ENCODE results near the gene CCNY.
"Not testable (repeated sequence)": the region's sequence is repeated elsewhere in the genome, so short reads cannot be mapped to it uniquely, and the experiment has no call there.

CCNY gene

DNA sequence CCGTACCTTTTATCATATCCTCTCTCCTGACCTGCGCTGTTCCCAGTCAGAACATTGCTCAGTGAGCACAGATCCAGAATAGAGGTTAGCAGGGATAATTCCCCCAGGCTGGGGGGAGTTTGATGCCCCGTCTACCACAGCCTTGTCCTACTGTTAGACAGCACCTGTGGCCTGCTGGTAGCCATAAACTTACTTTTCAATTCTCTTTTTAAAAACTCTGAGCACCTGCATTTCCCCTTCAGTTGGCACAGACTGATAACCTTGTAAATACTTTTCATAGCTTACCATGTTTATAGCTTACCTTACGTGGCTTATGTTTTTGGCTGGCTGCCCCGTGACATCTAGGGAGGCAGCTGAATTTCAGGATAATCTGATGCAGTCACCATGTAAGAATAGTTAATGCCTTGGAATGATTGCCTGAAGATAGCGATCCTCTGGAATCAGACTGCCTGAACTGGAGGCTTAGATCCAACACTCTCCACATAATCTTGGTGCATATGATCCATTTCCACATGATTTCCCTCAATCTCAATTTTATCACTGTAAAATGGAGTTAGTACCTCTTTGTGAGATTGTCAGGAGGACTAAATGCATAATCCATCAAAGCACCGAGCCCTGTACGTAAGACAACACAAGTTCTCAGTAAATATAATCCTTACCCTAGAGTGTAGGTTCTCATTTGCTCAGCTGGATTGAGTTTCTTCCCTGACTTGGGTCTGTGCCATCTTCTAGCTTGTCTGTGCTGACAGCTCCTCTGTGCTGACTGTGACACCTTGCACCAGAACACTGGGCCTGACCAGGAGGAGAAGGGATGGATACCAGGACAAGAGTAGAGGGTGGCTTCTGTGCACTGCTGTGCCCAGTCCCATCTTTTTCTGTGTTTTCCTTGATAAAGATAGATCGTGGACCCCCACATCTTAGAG lies 157.1 kb downstream of the CCNY start:
- no peak for DNase-seq

DNA sequence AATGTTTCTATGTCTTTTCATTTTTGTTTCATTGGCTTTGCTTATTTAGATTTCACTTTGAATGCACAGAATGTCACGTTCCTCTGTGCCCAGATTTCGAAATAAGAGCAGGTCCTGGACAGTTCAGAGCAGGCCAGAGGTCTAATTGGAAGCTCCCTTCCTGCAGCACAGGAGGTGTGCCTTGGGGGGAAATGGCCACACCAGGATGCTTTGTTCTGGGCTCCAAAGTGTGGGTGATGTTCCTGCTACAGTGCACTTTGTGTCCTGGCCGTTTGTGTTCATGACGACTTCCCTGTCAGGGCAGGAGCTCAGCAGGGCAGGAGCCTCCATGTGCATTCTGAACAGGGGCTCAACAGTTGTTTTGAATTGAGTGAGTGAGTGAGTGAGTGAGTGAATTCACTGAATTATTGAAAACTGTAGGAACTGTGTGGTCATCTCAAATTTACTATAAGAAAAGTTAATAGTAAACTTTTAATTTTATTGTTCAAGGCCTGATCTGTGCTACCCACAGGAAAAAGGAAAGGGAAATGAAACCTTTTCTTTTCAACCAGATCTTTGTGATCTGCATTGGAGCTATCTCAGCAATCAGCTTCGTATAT lies 159.3 kb downstream of the CCNY start:
- DNase-seq = no peak

DNA sequence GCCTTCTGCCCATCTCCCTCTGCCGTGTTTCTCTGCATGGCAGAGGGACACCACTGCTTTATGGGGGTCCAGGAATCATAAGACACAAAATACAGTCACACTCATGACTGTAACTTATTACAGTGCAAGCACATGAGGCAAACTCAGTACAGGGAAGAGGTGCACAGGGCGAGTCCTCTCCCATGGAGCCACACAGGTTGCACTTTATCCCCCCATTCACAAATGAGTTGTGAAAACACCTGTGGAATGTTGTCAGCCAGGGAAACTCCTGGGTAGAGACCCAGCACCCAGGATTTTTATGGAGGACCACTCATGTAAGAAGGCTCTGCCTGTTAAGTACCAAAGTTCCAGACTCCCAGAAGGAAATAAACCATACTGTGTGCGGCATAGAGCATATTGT lies 161.6 kb downstream of the CCNY start:
- no peak for DNase-seq

DNA sequence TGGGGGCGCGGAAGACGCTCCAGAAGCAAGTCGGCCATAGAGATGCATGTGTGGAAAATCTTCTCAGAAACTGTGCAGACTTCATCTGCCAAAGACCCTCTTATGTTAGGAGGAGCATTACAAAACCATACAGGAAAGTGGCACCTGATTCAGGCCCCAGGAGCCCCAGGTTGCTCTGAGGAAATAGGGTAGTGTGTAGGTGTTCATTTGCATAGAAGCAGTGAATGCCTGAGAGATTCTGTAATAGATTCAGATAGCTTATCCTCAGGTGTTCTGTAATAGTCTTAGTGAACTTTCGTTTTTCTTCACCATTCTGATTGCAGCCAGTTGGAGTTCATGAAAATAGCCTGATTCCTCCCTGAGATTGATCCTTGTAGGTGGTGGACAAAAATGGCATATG lies 162.4 kb downstream of the CCNY start:
- DNase-seq = no peak

DNA sequence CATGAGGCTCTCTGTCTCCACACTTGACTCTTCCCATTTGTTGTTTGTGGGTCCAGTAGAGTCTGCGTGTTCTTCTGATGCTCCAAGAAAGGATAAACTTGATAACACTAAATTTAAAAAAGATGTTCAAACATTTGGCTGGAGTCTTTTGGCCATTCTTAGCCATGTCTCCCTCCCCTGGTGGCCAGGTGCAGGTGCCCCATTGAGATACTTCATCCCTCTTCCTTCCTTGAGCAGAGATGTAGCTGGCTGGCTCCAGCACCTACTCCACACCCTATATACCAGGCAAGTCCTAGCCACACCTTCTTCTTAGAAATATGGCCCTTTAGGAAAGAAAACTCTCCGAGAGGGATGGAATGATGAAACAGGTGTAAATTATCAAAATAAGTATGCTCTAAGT lies 165.6 kb downstream of the CCNY start:
- no peak for DNase-seq

DNA sequence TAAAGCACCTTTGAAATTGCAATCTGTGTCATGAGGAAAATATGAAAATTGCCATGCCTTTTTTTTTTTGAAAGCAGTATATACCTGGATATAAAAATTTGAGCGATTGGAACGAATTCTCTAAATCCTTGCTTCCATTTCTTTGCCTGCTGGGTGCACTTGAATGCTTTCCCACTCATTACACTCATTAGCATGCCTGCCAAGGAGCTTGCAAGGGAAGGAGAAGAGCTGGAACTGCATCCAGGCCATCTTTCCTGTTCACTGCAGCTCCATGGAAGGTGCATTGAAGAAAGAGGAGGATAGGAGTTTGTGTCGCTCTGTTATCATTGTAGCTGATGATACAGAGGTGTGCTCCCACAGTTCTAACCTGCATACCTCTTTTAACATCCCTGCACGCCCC lies 166.4 kb downstream of the CCNY start:
- no peak for DNase-seq

DNA sequence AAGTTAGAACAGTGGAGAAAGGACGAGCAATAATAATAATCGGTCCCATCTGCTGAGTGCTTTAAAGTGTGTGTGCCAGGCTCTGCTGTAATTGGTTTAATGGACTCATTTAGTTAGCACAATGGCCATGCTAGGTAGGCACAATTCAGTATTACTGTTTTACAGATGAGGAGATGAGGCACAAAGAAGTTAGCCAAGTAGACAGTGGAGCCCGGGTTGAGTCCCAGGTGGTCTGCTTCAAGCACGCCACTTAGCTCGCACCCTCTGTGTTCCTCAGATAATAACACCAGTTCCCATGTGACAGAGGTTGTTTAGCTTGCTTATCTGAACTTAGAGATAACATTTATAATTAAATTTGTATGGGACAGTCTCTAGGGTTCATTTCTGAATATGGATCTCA lies 167.3 kb downstream of the CCNY start:
- no peak for DNase-seq

DNA sequence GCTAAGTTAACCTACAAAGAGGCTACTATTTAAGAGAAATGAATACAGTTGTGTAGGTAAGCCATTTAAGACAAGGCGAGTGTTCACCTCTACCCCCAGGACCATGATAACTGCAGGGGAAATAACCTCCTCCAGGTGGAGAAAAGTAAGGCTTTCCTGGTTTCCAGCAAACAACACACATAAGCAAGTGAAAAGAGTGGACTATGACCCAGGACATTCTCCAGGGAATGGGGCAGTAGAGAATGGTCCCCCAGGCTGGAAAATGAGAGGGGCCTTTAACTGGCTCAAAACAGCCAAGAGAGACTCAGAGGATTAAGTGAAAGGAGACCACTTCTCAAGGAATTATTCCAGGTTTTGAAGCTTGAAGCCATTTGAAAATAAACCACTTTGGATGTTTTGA lies 167.8 kb downstream of the CCNY start:
- no peak for DNase-seq

DNA sequence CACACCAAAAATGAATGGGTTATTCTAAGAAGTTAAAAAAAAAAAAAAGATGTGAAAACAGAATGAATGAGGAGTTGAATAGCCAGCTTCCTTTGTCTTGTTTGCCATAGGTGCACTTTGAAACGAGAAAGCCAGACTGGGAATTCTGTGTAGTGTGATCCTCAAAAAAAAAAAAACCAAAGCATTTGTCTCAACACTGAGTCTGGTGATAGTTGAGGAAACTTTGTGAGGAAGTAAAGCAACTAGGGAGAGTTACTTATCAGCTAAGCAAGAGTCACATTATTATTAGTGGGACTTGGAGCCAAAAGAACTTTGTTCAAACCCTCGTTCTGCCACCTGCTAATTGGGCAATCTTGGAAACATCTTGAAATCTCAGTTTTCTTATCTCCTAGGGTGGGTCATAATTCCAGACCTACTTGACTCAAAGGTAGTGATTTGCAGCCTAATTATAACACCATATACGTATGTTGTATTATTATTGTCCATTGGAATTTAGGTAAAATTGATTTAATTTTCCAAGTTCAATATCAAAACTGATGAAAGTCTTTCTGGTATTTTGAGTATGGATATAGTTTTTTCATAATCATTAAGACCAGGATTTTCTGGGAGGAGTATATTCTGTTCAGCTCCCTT lies 169.0 kb downstream of the CCNY start:
- DNase-seq = no peak

DNA sequence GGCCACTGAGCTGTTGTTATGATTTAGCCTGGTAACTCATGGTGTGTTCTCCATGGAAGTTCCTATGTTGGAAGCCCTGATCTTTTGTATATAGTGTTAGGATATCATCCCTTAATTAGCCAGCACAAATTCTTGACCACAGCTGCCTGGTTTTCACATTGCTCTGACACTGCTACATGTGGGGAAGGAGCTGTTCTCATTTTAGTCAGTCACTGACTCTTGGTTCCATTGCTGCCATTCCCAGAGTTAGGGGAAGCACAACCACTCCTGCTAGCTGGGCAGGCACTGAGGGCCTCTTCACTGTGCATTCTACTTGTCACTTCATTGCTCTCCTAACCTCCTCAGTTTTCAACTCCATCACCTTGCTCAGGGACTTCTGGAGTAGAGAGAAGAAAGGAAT lies 170.4 kb downstream of the CCNY start:
- no peak for DNase-seq

DNA sequence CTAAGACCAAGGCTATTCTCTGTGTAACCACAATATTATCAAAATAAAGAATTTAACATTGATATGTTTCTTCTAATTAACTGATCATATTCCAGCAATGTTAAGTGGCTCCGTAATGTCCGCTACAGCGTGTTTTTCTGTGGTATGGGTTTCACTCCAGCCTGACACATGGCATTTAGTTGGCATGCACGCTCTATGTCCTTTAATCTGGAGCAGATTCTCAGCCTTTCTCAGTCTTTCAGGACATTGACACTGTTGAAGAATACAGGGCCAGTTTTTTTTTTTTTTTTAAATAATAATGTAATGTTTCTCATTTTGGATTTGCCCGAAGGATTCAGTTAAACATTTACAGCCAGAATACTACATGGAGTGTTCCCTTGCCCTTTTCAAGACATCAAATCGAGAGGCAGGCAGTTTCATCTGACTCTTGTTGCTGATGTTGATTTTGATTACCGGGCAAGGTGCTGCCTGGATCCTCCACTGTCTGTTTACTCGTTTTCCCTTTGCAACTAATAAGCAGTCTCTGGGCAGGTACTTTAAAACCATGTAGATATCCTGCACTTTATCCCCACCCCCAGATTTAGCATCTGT lies 171.3 kb downstream of the CCNY start:
- DNase-seq = no peak

DNA sequence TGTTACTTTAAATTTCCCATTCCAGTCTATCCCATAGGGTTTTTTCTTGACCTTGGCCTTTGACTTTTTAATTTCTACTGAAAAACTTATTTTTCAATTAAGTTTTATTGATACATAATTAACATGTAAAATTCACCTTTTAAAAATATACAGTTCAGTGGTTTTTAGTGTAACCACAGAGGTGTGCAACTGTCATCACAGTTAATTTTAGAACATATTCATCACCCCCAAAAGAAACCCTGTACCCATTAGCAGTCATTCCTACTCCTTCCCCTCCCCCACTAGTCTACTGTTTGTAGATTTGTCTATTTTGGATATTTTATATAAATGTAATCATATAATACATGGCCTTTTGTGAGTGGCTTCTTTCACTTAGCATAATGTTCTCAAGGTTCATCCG lies 172.3 kb downstream of the CCNY start:
- DNase-seq = no peak

DNA sequence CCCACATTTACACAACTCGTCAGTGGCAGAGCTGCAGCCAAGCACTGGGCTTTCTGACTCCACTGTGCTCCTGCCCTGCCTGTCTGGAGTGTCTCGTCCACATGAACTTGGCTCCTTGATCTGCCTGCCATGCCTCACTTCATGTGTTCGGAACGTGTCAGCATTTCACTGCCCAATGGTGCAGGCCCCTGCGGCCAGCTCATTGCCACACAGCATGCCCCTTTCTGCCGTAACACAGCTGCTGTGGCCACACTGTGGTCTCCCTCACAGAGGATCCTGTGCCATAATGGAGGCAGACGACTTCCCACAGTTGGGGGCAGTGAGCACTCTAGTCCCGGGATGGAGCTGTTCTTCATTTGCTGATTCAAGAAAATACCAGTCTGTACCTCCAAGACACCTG lies 174.6 kb downstream of the CCNY start:
- DNase-seq = no peak

DNA sequence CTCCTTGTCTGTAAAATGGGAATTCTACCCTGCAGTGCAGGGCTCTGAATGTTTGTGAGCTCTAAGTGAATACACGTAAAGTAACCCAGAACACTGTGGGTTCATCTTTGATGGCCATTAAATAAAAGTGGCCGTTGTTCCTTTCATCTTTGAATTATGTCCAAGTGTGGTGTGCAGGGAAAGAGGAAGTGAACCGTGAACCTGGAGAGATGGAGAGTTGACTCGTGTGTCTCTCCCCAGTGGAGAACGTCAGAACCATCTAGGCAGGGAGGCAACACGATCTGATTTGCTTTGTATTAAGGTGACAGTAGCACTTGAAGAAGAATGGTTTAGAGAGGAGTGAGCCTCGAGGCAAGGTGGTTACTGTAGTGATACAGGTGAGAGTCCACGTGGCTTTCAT lies 175.3 kb downstream of the CCNY start:
- no peak for DNase-seq

DNA sequence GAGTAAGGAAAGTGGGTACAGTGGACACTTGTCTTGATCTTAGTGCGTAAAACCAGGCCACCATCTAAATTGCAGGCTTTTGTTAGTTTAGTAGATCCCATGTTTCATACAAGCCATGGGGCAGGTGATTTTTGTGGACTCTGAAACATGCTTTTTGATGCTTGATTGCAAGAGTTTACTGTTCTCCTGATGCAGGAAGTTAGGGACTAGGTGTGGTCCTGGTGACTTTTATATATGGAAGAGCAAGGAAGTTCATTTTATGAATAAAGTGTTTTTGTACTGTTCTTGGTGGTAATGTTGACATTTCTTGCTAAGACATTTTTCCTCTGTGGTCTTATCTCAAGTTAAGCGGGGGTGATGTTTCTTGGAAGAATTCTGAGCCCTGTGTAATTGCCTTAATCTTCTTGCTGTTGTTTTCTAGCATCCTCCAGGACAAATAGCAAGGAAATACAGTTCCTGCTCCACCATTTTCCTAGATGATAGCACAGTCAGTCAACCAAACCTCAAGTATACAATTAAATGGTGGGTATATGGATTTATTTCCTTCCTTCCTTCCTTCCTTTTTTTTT lies 179.9 kb downstream of the CCNY start:
- DNase-seq = no peak

DNA sequence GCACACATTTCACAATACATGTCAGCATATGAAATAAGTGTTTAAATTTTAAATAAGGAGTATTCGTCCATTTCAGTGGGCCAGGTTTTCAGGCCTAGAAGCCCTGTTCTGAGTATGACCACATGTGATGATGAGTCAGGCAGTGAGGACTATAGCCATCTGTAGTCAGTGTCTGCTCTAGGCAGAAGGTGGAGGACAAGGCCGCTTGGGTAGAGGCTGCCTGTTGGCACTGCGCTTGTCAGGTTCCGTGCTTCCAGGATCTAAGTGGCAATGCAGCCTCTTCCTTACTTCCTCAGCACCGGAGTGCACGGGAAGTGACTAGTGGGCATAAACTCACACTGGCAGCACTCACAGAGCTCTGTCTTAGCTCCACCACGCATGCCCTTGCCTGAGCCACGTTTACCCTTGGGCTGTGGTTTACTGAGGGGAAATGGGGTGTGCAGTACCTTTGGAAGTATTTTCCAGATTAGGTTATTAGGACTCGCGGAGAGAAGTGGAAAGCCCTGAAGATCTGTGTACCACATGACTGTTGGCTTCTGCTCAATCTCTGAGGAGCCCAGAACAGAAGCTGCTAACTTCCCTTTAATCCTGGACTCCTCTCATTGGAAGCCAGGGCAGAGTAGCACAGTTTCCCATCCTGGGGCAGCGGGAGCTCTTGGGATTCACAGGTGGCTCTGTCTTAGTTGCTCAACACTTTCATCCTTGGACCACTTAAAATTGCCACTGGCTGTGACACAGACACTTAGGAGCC lies 181.3 kb downstream of the CCNY start:
- DNase-seq = no peak

DNA sequence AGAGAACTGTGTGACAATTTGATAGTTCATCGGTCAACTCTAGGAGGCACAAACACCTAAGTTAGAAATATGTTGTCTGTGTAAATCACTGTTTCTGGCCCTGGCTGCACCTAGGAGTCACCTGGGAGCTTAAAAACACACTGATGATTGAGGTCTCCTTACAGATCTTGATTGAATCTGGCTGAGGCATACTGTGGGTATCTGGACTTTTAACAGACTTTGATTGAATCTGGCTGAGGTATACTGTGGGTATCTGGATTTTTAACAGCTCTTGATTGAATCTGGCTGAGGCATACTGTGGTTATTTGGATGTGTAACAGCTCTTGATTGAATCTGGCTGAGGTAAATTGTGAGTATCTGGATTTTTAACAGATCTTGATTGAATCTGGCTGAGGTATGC lies 181.9 kb downstream of the CCNY start:
- DNase-seq = not testable (repeated sequence)

DNA sequence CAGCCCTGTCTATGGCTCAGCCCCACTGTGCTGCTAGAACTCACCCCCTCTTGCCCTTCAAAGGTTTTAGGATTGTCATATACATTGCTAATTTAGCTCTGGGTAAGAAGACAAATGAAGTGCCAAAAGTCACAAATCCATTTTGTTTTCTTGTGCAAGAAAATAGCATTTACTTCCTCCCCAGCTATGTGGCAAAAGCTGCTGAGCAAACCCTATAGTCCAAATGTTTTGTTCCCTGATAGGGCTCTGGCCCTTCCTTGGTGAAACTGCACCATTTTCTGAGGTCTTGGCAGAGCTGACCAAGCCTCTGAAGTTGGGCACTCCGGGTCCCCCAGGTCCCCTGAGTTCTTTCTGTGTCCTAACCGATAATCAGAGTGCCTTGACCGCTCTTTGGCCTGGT lies 184.7 kb downstream of the CCNY start:
- no peak for DNase-seq

DNA sequence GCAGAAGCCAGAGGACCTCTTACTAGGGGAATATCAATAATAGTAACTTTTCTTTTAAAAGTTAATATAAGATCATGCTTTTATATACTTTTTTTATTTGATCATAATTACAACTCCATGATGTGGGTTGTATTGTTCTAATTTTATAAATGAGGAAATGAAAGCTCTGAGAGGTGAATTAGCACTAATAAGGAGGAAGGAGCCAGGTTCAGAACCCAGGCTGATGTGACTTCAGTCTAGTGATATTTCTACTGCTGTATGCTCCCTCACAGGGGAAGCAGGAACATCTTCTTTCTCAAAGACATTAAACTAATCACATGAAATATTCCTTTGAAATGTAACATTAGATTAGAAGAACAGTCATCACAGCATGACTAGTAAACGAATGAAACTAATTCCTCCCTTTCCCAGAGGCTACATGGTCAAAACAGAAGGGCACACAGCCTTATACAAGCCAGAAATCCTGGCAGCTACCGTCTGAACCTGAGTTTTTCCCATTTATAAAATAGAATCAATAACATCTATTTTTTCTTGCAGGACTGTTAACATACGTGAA lies 187.4 kb downstream of the CCNY start:
- DNase-seq = no peak

DNA sequence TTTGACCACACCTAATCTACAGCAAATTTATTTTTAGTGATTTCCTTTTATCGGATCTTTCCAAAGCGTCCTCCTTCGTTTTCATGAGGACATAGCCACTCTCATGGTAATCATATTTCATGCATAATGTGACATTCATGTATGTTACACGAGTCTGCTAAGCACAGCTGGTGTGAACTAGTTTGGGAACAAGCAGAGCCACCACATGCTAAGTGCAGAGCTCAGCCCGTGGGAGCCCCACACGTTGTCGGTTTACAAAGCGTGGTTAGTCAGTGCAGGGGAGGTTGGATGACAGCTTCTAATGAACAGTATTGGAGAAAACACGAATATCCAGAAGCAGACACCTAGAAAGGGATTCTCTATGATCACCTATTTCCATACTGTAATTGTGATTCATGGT lies 190.4 kb downstream of the CCNY start:
- DNase-seq = no peak

DNA sequence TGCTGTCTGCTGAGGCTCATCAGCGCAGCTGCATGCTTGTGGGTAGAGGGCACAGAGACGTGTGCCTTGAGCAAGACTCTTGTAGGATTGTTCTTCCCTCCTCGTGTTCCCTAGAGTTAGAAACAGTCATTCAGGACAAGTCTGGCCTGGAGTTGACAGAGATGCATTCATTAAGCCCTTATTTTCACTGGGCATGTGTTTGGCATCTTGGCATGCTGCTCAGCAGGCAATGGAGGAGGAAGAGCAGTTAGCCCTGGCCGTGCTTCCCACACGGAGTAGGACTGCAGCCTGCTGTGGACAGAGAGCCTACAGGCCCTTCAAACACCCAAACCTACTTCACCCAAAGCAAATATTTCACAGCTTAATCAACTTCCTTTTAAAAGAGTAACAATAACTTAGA lies 195.8 kb downstream of the CCNY start:
- DNase-seq = no peak

DNA sequence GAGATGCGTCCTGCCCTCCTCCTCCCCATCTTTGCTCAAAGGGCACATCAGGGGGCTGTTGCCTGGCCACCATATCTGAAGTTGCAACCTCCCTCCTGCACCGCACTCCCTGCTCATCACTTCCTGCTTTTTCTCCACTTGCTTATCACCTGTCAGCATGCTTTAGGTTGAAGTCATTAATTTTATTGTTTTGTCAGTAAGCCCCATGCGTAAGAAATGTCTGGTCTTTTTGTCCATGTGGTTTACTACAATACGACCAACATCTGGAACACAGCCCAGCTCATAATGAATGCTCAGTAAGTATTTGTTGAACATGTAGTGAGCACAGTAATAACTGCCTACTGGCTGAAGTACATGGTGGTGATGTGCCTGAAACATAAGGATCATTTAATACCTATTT lies 197.3 kb downstream of the CCNY start:
- DNase-seq = no peak
